Fibroblast of skin of right biceps (primary cell): Measurements from ENCODE around the gene SEMA5A.

Experiments used
- DNase-seq: peaks from one replicate; pipeline ENCODE4 v3.0.0-alpha.2; 2013

SEMA5A gene

GRCh38 chr5:9046756-9047481 lies 499.0 kb downstream of the SEMA5A start:
- DNase-seq, result peak; percentile 93

- no peak for DNase-seq
Observed at GRCh38 chr5:9045946-9046345, 499.9 kb downstream of the SEMA5A start.

GRCh38 chr5:9042241-9042640 lies 503.6 kb downstream of the SEMA5A start:
- no peak for DNase-seq

- no peak for DNase-seq
Observed at GRCh38 chr5:9040475-9040874, 505.4 kb downstream of the SEMA5A start.

- no peak for DNase-seq
Observed at GRCh38 chr5:9037048-9037447, 508.8 kb downstream of the SEMA5A start.

GRCh38 chr5:9035346-9035745 lies 510.5 kb downstream of the SEMA5A start:
- no peak for DNase-seq

GRCh38 chr5:9034649-9035048 lies 511.2 kb downstream of the SEMA5A start:
- DNase-seq, result peak; percentile 66

GRCh38 chr5:9033524-9033923 lies 512.4 kb downstream of the SEMA5A start:
- DNase-seq, result no peak

- no peak for DNase-seq
Observed at GRCh38 chr5:9025942-9026341, 519.9 kb downstream of the SEMA5A start.

GRCh38 chr5:9020996-9021395 lies 524.9 kb downstream of the SEMA5A start:
- peak; percentile 17 for DNase-seq

- DNase-seq, result no peak
Observed at GRCh38 chr5:9015937-9016270, 530.0 kb downstream of the SEMA5A start.

GRCh38 chr5:9015260-9015936 lies 530.5 kb downstream of the SEMA5A start:
- DNase-seq, result peak; percentile 87

GRCh38 chr5:9013147-9013546 lies 532.7 kb downstream of the SEMA5A start:
- DNase-seq, result peak; percentile 18

GRCh38 chr5:9009931-9010651 lies 535.8 kb downstream of the SEMA5A start:
- peak; percentile 66 for DNase-seq

- no peak for DNase-seq
Observed at GRCh38 chr5:8997542-8998070, 548.3 kb downstream of the SEMA5A start.

- no peak for DNase-seq
Observed at GRCh38 chr5:8993031-8993430, 552.8 kb downstream of the SEMA5A start.
